Measurements from ENCODE around the gene BID.

- TF ChIP-seq GATA2 (IDR thresholded peaks at IDR 0.05; ENCODE audit: low read depth, low read length): no peak
- no peak for TF ChIP-seq GATA3 (IDR thresholded peaks at IDR 0.05; ENCODE audit: low read depth, low read length)
Observed at GRCh38 chr22:17818649-17819048, 44.4 kb upstream of the BID start.
